Measurements from ENCODE around the gene CD160. TPM values are rescaled to one million over a fixed set of nuclear protein-coding genes. Genes with fewer than 3 reads are reported as not detected.
"Not testable (repeated sequence)": the region's sequence is repeated elsewhere in the genome, so short reads cannot be mapped to it uniquely, and the experiment has no call there.

Gene CD160
- total RNA-seq, 1 donor from 2014 or later: not detected

- H3K36me3 ChIP-seq: peaks cover 43 to 64% of the 10 kb centered on the region in 2 donors
Observed at GRCh38 chr1:145758116-145758515, 38.8 kb downstream of the CD160 start.

GRCh38 chr1:145758575-145758974, 39.3 kb downstream of the CD160 start:
- Histone ChIP-seq H3K4me3 (no peak overlapping the region), H3K4me1 (peaks cover 0 to 6% of the 10 kb centered on the region in 2 donors), H3K27me3 (no peaks in the 10 kb centered on the region), H3K9me3 (no peaks in the 10 kb centered on the region), H3K27ac (no peak overlapping the region), H3K36me3 (peaks cover 41 to 67% of the 10 kb centered on the region in 2 donors)
- DNase-seq (ENCODE audit: low spot score in 2 of 2): no peak
- intact Hi-C loops (cut with DNase I): no loop called here
- TF ChIP-seq CTCF (IDR thresholded peaks at IDR 0.05): no peak

More at GRCh38 chr1:145758116-145758515, 38.8 kb downstream of the CD160 start:
- DNase-seq (ENCODE audit: low spot score in 2 of 2): no peak
- no peaks in the 10 kb centered on the region for H3K27me3 ChIP-seq
- intact Hi-C loops (cut with DNase I): no loop called here
- TF ChIP-seq CTCF (IDR thresholded peaks at IDR 0.05): no peak
- H3K4me1 ChIP-seq: peaks cover 0 to 6% of the 10 kb centered on the region in 2 donors
- no peak overlapping the region for H3K27ac ChIP-seq
- no peaks in the 10 kb centered on the region for H3K9me3 ChIP-seq
- H3K4me3 ChIP-seq: no peak overlapping the region

DNA sequence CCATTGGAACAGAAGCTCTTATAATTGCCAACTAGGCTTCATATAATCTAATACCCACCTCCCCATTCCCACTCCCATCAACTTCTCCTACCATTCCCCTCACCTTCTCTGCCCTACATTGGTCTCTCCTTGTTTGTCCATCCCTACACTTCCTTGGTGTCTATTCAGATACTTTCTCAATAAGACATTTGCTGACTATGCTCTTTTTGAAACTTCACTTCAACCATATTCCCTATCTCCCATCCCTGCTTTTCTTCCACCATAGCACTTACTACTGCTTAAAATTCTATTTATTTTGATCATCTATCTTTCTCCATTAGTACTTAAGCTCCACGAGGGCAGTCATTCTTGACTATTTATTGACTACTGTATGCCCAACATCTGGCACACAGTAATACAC, 40.4 kb downstream of the CD160 start:
- Histone ChIP-seq H3K36me3 (peaks cover 42 to 70% of the 10 kb centered on the region in 2 donors), H3K4me3 (no peak overlapping the region), H3K9me3 (no peaks in the 10 kb centered on the region), H3K4me1 (peaks cover 0 to 6% of the 10 kb centered on the region in 2 donors), H3K27me3 (no peaks in the 10 kb centered on the region), H3K27ac (no peak overlapping the region)
- no peak for TF ChIP-seq CTCF (IDR thresholded peaks at IDR 0.05)
- intact Hi-C loops (cut with DNase I): no loop called here
- DNase-seq (ENCODE audit: low spot score in 2 of 2): no peak

DNA sequence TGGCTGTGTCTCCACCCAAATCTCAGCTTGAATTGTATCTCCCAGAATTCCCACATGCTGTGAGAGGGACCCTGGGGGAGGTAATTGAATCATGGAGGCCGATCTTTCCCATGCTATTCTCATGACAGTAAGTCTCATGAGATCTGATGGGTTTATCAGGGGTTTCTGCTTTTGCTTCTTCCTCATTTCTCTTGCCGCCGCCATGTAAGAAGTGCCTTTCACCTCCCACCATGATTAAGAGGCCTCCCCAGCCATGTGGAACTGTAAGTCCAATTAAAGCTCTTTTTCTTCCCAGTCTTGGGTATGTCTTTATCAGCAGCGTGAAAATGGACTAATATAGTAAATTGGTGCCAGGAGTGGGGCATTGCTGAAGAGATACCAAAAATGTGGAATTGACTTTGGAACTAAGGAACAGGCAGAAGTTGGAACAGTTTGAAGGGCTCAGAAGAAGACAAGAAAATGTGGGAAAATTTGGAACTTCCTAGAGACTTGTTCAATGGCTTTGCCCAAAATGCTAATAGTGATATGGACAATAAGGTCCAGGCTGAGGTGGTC, 41.2 kb downstream of the CD160 start:
- H3K36me3 ChIP-seq: peaks cover 42 to 65% of the 10 kb centered on the region in 2 donors
- H3K27me3 ChIP-seq; intact Hi-C loops (cut with DNase I); H3K4me3 ChIP-seq; H3K27ac ChIP-seq; DNase-seq (ENCODE audit: low spot score in 2 of 2); H3K9me3 ChIP-seq; H3K4me1 ChIP-seq: not testable (repeated sequence)

- H3K4me3 ChIP-seq; intact Hi-C loops (cut with DNase I); H3K4me1 ChIP-seq; DNase-seq (ENCODE audit: low spot score in 2 of 2); H3K27me3 ChIP-seq; H3K9me3 ChIP-seq; H3K27ac ChIP-seq: not testable (repeated sequence)
- H3K36me3 ChIP-seq: peaks cover 35 to 56% of the 10 kb centered on the region in 2 donors
Observed at GRCh38 chr1:145761498-145761897, 42.2 kb downstream of the CD160 start.

DNA sequence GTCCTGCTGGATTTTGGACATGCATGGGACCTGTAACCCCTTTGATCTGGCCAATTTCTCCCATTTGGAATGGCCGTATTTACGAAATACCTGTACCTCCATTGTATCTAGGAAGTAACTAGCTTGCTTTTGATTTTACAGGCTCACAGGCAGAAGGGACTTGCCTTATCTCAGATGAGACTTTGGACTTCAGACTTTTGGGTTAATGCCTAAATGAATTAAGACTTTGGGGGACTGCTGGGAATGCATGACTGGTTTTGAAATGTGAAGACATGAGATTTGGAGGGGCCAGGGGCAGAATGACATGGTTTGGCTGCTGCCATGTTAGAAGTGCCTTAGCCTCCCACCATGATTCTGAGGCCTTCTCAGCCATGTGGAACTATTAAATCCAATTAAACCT, 42.7 kb downstream of the CD160 start:
- H3K27ac ChIP-seq; H3K4me1 ChIP-seq; H3K9me3 ChIP-seq; intact Hi-C loops (cut with DNase I); H3K27me3 ChIP-seq; H3K4me3 ChIP-seq; DNase-seq (ENCODE audit: low spot score in 2 of 2): not testable (repeated sequence)
- H3K36me3 ChIP-seq: peaks cover 35 to 59% of the 10 kb centered on the region in 2 donors

- DNase-seq (ENCODE audit: low spot score in 2 of 2); intact Hi-C loops (cut with DNase I); H3K4me3 ChIP-seq; H3K4me1 ChIP-seq; H3K27me3 ChIP-seq; H3K9me3 ChIP-seq; H3K27ac ChIP-seq: not testable (repeated sequence)
- H3K36me3 ChIP-seq: peaks cover 38 to 50% of the 10 kb centered on the region in 2 donors
Observed at GRCh38 chr1:145764231-145764940, 45.1 kb downstream of the CD160 start.

- DNase-seq (ENCODE audit: low spot score in 2 of 2); H3K9me3 ChIP-seq; H3K27ac ChIP-seq; H3K4me3 ChIP-seq; intact Hi-C loops (cut with DNase I); H3K27me3 ChIP-seq; H3K4me1 ChIP-seq: not testable (repeated sequence)
- H3K36me3 ChIP-seq: peaks cover 41 to 54% of the 10 kb centered on the region in 2 donors
Observed at GRCh38 chr1:145765127-145765526, 45.8 kb downstream of the CD160 start.

DNA sequence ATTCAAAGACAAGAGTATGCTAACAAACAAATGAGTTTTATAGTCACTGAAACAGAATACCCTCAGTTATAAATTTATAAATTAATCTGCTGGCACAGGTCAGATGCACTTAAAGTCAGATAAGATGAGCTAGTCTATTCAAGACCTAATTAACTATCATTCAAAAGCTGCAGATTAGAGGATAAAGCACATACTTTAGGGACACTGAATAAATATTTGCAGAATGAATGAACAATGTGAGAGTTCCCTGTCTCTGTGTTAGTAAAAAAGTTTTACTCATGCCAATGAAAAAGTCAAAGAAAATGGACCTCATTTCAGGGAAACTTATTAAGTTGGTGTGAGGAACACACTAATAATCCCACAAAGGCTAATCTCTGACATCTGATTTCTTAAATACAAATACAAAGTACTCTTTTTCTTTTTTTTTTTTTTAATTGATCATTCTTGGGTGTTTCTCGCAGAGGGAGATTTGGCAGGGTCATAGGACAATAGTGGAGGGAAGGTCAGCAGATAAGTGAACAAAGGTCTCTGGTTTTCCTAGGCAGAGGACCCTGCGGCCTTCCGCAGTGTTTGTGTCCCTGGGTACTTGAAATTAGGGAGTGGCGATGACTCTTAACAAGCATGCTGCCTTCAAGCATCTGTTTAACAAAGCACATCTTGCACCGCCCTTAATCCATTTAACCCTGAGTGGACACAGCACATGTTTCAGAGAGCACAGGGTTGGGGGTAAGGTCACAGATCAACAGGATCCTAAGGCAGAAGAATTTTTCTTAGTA, 46.5 kb downstream of the CD160 start:
- H3K4me1 ChIP-seq: not testable (repeated sequence)

GRCh38 chr1:145766926-145767325, 47.6 kb downstream of the CD160 start:
- H3K9me3 ChIP-seq; H3K4me1 ChIP-seq; H3K4me3 ChIP-seq; H3K27ac ChIP-seq; H3K27me3 ChIP-seq; DNase-seq (ENCODE audit: low spot score in 2 of 2); intact Hi-C loops (cut with DNase I): not testable (repeated sequence)
- peaks cover 38 to 52% of the 10 kb centered on the region in 2 donors for H3K36me3 ChIP-seq

More for the DNA sequence above, 46.5 kb downstream of the CD160 start:
- intact Hi-C loops (cut with DNase I); H3K27ac ChIP-seq; H3K4me3 ChIP-seq; H3K9me3 ChIP-seq; H3K27me3 ChIP-seq; DNase-seq (ENCODE audit: low spot score in 2 of 2): not testable (repeated sequence)
- peaks cover 38 to 57% of the 10 kb centered on the region in 2 donors for H3K36me3 ChIP-seq
